HG03108 (cell line): ENCODE measurements around the gene PTH1R.

Source experiments
- ATAC-seq: cut with Tn5 transposase; IDR thresholded peaks from one replicate; pipeline ENCODE4 v1.9.1; 2021; ENCODE audit warnings: moderate library complexity; ENCODE audit not compliant: unreplicated experiment

Gene PTH1R

DNA sequence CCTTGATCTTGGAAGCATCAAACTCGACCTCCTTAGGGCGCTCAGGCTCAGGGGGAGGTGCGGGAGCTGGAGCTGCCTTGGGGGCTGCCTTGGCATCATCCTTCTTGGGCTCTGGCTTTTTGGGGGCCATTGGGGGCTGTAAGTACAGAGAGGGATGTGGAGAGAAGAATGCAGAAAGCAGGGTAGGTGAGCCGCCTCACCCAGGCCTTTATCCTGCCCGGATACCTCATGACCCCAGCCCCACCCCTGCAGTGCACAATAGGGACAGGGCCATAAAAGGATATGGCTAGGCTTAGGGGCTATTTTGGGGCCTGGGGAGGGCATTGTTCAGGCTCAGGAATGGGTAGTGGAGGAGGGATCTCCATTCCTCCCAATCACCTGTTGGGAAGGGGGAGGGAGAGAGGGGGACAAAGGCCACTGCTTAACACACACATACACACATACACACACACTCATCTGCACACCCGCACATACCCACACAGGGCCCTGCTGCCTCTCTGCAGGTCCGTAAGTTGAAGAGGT, 14.2 kb upstream of the PTH1R start, which contains the start of gene MYL3:
MYL3 (minus strand) TSS at position 184 of the 522 bp plus-strand sequence; CDS start at position 130, 54 bp downstream.
- ATAC-seq: no peak

- ATAC-seq: no peak
Observed at GRCh38 chr3:46864061-46864881, 13.2 kb upstream of the PTH1R start.

DNA sequence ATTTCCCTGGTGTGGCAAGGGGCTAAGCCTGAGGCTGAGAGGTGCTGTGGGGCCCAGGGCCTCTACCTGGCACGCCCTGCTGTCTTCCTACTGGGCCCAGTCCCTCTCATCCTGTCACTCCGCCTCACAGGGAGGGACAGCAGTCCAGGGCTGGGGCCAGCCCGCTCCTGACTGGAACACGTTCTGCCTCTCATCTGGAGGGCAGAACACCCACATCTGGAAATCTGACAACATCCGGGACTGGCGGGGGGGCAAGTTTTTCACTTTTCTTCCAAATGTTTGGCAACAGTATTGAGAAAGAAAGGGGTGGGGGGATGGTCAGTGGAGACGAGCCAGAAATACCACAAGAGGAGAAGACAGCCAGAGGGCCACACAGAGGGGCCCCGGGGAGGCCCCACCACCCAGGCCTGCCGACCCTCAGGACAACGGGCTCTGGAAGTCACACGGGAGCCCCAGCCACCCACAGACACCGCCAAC, 12.5 kb upstream of the PTH1R start:
- no peak for ATAC-seq

DNA sequence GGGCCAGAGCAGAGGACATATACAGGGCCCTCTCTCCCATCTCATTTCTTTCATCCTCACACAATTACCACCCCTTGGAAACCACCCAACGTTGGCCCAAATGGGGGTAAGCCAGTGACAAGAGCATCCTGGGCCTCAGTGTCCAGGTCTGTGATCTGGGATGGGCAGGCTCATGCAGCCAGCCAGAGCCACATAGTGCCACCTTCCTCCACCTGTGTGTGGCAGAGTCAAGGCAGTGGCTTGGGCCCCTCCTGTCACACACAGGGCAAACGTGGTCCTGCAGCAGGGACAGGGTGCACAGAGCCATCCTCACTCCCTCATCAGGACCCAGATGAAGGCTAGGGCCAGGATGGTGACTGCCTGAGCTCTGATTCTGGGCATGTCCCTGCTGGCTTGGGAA, 12.0 kb upstream of the PTH1R start:
- ATAC-seq: no peak

DNA sequence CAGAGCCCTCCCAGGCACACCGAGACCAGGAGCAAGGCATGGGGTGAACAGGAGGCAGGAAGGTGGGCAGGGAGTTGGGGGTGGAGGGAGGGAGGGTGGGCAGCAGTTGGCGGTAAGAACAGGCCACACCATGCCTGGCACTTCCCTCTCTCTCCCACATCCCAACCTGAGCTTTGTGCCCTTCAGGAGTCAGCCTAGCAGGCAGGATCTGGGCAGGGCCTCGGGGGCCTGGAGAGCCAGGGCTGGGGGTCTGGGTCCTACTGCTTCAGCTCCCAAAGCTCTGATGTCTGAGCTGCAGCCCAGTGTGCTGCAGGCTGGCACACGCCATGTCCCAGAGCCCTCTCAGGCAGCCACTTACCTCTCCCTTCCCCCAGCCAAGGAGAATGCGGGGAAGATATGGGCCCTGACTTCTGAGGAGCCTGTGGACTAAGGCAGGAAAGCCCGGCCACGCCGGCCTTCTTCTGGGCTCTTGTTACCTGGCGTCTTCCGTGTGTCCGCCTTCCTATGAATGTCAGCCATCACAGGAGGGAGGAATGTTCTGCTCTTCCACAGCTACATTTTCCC, 11.4 kb upstream of the PTH1R start:
- ATAC-seq: no peak

DNA sequence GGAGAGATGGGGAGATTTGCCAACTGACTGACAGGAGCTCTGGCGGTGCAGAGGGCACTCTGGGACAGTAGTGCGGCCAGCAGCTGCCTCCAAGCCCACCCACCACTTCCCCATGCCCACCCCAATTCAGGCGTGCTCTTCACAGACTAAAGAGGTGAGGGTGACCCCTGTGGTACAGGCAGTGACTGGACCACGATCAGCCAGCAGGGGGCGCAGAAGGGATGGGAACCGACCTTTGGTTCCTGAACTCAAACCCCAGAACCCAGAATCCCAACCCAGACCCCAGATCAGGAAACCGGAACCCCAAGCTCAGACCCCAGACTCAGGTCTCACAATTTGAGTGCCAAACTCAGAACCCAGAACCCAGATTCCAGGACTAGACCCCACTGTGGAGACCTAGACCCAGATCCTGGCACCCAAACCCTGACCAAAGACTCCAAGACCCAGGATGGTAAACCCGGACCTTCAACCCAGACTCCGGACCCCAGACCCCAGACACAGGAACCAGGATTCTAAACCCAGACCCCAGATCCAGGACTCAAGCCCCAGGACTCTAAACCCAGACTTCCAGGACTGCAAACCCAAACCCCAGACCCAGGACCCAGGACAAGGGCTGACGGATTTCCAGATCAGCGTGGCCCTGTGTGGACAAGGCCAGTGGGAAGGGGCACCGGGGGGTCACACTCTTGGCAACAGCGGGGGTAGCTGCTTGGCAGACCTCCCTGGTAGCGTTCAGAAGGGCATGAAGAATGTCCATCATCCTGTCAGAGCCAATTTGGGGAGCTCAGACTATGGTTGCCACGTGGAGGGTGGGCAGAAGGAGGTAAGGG, 10.6 kb upstream of the PTH1R start:
- no peak for ATAC-seq

DNA sequence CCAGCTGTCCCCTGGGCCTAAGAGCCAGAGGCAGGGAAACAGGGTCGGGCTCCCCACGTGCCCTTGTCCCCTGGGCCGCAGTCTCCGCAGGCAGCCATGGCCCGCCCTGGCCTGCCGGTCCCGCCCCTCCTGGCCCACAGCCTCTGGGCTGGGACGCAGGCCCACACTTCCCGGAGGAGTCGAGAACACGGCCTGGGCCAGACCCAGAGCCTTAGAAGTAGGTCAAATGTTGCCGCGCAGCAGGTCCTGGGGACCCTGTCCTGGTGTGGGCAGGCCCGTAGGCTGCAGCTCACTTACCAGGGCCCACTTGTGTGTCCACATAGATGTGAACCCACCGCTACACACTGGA, 10.0 kb upstream of the PTH1R start:
- ATAC-seq: no peak

DNA sequence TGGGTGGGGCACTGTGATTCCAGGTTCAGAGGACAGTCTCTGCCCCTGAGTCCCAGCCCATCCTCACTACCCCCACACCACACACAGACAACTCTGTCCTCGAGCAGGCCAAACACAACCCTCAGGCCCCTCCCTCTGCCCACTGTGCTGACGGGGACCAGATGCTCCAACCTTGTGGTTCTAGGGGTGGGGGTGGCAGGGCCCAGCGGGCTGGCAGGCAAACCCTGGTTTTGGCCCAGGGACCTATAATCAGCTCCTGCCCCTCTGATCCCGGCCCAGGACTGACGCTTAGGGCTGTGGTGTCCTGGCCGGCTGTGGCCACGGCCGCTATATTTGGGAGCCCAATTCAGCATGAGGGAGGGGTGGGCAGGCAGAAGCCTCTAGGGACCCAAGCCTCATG, 9.2 kb upstream of the PTH1R start:
- no peak for ATAC-seq

- no peak for ATAC-seq
Observed at GRCh38 chr3:46868948-46869347, 8.6 kb upstream of the PTH1R start.

DNA sequence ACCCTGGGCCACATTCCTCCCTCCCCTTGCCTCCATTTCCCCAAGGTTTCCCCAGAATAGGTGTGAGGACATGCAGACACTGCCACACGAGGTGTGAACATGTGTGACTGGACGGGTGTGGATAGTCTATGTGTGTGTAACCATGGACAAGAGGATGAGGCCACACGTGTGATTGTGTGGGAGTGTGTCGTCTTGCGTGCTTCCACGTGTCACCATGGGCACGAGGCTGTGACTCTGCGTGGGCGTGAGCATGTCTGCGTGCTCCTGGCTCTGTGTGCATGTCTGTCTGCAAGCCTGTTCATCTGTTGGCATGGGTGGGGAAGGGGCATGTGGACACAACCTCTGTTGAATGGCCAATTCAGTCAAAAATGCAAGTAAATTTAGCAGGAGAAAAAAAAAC, 8.1 kb upstream of the PTH1R start:
- ATAC-seq: no peak

DNA sequence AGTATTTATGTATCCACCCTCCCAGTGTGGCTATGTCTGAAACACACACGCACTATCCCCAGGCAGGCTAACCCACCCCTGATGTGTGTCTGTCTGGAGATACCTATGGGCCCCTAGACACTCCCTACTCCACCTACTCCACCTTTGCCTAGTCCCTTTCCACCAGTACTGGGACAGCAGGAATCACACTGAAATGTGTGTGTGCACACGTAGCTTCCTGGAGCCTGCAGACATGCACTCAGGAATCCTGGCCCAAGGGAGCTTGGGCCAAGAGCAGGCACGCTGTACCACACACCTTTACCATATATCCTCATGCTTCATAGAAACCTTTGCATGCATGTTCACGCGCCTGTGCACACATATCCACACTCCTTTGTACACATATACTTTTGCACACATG, 6.9 kb upstream of the PTH1R start:
- no peak for ATAC-seq

GRCh38 chr3:46871222-46871621, 6.3 kb upstream of the PTH1R start:
- ATAC-seq: no peak

DNA sequence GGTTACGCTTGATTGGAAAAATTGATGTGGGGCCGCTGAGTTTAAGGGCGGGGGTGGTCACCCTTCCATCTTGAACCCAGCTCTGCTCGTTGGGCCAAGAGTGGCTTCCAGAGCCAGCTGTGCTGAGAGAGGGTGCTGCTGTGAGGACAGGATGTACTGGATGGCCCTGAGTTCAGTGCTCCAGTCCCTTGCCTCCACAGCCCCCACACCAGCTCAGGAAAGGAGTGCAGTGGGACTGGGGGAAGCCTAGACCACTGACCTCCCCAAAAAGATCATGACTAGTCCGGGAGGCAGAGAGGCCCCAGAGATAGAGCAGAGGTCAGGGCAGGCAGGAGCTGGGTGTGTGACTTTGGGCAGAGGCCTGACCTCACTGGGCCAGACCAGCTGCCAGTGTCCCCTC, 4.0 kb upstream of the PTH1R start:
- no peak for ATAC-seq

DNA sequence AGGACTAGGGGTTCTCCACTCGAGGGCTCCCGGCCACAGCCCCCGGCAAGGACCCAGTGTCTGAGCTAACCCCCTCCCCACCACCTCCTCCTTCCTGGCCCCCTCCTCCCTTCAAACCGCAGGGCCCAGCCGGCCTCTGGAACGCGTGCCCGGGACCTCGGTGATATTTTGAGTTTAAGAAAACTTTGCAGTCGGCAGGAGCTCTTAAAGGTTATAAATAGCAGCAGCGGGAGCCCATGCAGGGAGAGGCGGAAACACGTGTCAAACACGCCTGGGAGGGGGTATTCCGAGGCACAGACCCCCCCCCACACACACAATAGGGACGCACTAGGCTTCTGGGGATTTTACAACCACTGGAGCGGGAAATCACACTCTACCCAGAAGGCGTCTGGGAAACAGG, 3.1 kb upstream of the PTH1R start:
- ATAC-seq: no peak

GRCh38 chr3:46875560-46875959, 2.0 kb upstream of the PTH1R start:
- no peak for ATAC-seq

DNA sequence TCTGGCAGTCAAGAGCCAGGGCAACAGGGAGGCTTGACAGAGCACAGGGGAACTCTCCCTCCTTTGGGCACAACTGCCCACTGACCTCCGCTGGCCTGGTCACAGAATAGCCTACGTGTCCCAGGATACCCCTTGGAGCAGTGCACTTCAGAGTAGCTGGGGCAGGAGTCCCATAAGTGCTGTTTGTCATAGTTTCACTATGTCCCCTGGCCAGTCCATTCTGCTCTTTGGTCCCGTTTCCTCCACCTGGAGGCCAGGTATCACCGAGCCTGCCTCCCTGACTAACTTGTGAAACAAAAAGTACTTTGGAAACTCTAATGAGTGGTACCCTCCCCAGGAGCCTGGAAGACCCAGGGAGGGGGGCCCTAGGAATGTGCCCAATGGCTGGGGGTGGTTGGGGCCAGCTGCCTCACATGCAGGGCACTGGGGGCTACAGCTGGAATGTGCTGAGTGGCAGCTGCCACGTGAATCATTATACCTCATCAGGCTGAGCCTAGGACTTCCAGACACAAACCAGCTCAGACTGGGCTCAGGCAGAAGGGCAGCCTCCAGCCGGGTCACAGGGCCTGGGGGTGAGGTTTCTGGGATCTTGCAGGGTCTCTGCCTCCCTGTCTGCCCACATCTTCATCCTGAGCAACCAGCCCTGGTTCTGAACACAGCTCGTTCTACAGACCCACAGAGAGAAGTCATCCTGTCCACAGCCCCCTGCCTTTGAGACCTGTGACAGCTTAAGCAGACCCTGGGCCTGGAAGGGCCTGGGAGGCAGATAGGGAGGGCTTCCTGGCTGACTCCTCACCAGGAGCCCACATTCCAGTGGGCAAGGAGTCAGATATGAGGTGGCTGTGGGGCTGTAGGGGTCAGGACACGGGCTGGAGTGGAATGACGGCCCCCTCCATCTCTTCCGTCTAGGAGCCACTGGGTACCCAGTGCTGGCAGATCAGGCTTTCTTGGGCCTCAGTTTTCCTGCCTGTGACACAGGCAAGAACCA, 914 bp upstream of the PTH1R start:
- no peak for ATAC-seq

DNA sequence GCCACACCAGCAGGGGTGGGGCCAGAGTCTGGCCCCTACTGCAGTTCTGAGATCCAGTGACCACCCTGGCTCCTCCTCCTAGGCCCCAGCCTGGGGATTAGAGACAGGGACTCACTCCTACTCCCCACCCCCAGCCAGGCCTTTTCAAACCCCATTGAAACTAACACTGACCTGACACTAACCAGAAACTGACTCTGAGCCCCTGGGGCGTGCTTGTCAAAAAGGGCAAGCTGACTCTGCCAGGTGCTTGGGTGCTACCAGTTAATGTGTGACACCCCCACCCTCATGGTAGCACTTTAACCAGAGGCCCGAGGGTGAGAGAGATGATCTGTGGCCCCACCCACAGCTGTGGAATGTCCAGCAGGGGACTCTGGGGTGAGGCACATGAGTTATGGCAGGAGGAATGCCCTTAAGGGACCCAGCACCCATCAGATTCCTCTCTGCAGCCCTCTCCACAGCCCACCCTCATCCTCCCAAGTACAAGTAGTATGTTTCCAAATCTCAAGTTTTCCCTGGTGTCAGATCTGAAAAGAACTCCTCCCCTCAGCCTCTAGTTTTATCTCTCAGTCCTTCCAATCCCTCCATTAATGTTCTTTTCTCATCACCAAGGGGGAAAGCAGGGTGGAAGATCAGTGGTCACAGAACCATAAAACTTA, 1.4 kb downstream of the PTH1R start:
- ATAC-seq: peak; percentile 57

DNA sequence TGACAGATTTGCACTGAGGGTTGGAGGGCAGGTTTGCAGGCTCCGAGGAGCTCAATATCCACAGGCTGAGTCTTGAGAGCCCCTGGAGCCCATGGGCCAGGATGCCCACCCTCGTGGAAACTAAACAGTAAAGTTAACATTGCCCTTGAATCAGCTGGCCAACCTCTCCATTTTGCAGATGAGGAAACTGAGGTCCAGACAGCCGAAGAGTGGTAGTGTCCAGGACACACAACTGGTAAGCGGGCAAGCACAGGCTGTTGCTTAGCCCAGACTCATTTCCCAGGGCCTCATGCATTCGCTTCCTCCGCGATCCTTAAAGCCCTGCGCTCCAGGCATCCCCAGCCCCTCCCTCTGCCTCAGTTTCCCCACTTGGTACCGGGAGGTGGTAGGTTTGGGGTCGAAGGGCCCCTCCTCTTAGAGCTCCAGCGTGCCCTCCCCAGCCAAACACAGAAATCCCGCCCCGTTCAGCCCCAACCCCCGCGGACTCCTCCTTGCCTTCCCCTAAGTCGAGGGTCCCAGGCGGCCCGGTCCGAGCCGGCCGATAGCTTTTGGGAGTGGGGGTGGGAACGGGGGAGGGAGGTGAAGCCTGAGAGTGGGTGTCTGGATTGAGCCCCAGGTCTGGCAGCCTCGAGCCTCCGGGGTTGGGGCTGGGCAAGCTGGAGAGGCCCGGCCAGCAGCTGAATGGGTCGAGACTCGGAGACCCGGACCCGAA, 3.5 kb downstream of the PTH1R start:
- ATAC-seq: no peak
